ENCODE measurements around the gene AK2. TPM values are rescaled to one million over a fixed set of nuclear protein-coding genes. Genes with fewer than 3 reads are reported as not detected.

AK2 gene
- total and polyA plus RNA-seq, 9 donors, result 52.9 to 150 (median 115) TPM

DNA sequence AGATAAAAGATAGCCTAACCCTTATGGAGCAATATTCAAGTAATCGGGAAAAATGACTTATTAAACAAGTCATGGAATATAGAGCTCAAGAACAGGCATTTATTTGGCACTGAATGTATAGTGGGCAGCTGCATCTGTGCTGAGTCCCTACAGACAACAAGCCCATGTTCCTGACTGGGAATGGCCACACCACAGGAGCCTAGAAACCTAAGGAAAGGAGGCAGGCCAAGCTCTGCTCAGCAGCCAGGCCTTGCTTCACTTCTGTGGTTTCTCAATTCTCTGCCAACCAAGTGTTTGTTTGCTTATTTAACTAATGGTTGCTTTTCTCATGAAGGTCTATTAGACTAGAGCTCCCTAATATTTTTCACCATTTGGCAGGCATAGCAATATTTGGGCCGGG is 21.5 kb downstream of the AK2 start:
- Histone ChIP-seq H3K9me3 (no peaks in the 10 kb centered on the region), H3K4me1 (ENCODE audit: insufficient read depth) (peaks cover 4% of the 10 kb centered on the region), H3K27me3 (no peaks in the 10 kb centered on the region), H3K36me3 (no peaks in the 10 kb centered on the region), H3K4me3 (no peak overlapping the region), H3K27ac (no peak overlapping the region)
- intact Hi-C loops (cut with DNase I), result no loop called here
- TF ChIP-seq, protein P1, sequence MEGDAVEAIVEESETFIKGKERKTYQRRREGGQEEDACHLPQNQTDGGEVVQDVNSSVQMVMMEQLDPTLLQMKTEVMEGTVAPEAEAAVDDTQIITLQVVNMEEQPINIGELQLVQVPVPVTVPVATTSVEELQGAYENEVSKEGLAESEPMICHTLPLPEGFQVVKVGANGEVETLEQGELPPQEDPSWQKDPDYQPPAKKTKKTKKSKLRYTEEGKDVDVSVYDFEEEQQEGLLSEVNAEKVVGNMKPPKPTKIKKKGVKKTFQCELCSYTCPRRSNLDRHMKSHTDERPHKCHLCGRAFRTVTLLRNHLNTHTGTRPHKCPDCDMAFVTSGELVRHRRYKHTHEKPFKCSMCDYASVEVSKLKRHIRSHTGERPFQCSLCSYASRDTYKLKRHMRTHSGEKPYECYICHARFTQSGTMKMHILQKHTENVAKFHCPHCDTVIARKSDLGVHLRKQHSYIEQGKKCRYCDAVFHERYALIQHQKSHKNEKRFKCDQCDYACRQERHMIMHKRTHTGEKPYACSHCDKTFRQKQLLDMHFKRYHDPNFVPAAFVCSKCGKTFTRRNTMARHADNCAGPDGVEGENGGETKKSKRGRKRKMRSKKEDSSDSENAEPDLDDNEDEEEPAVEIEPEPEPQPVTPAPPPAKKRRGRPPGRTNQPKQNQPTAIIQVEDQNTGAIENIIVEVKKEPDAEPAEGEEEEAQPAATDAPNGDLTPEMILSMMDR (IDR thresholded peaks at IDR 0.05), result no peak
- no peak for TF ChIP-seq POLR2A (IDR thresholded peaks at IDR 0.05)
- 82 to 89% (median 88%) methylated on average over 2 of the region's 2 CpGs for WGBS, 3 donors
- no peak for DNase-seq

DNA sequence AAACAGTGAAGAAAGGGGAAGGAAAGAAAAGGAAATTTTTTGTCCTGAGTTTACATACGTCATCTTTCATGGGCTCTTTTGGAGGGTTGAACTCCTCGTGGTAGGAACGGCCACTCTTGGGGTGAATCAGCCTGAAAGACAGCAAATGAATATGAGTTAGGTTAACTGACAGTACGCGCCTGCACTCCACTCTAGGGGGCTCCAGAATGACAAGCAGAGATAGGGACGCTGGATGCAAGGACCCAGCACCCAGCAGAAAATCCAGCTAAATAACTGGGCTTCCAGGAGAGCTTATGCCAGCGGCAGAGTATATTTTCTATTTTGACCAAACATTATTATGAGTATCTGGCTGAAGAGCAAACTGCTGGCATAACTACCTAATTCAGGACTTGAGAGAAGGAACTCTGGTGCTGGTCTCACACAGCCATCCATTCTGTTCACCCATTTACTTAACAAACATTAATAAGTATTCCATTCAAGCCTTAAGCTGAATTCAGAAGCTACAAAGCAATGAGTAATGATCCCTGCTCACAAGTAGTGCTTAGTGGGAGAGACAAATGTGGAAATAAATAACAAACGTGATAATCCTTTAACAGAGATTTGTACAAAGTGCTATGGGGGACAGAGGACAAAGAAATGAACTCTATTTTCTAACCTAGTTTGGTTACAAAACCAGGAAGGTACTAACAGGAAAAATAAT is 22.1 kb downstream of the AK2 start:
- WGBS, 3 donors, result 84 to 89% (median 88%) methylated on average over 8 of the region's 8 CpGs
- Histone ChIP-seq H3K36me3 (no peaks in the 10 kb centered on the region), H3K4me1 (ENCODE audit: insufficient read depth) (peaks cover 4% of the 10 kb centered on the region), H3K4me3 (no peak overlapping the region), H3K9me3 (no peaks in the 10 kb centered on the region), H3K27me3 (no peaks in the 10 kb centered on the region), H3K27ac (no peak overlapping the region)
- intact Hi-C loops (cut with DNase I), result no loop called here
- TF ChIP-seq EP300 (IDR thresholded peaks at IDR 0.05) (no peak), POLR2A (IDR thresholded peaks at IDR 0.05) (no peak)
- TF ChIP-seq, protein P1 (IDR thresholded peaks at IDR 0.05), result no peak
- no peak for DNase-seq

DNA sequence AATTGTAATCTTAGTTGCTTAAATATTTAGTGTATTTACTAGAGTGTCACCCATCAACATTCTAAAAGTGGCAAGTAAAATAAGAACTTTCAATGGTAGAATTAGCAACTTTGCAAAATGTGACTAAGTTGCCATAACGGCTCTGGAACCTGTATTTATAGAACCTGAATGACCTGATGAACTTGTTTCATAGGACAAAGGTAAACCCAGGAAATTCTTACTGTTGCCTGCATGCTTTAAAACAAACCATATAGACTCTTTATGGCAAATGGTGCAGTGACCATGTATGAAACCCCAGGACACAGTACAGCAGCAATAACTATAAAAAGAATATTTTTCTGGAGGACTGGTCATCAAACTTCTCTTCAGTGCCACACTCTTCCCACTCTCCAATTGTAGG is 22.9 kb downstream of the AK2 start:
- Histone ChIP-seq H3K27ac (no peak overlapping the region), H3K36me3 (no peaks in the 10 kb centered on the region), H3K27me3 (no peaks in the 10 kb centered on the region), H3K4me3 (no peak overlapping the region), H3K9me3 (no peaks in the 10 kb centered on the region), H3K4me1 (ENCODE audit: insufficient read depth) (peaks cover 4% of the 10 kb centered on the region)
- no peak for DNase-seq
- TF ChIP-seq EP300 (IDR thresholded peaks at IDR 0.05) (no peak), POLR2A (IDR thresholded peaks at IDR 0.05) (no peak)
- TF ChIP-seq, protein P1 (IDR thresholded peaks at IDR 0.05), result no peak
- 64 to 81% (median 73%) methylated on average over 1 of the region's 1 CpG for WGBS, 3 donors
- intact Hi-C loops (cut with DNase I), result no loop called here

DNA sequence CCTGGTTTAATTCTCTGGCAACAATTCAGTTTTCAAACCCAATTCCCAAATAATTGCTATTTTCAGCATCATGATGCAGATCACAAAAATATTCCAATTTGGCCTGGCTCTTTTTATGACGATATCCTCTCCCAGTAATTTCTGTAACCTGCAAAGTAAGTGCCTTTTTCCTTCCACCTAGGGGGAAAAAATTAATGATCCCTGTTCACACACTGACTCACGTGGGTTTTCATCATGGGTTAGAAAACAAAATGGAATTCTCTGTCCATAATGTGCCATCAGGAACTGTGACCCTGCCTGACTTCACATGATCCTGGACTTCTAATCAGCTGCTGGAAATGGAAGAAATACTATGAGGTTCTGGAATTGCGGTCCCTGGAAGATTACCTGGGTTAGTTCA is 24.5 kb downstream of the AK2 start:
- Histone ChIP-seq H3K4me1 (ENCODE audit: insufficient read depth) (peaks cover 4% of the 10 kb centered on the region), H3K27me3 (no peaks in the 10 kb centered on the region), H3K27ac (peak overlapping the region; percentile 13 to 56), H3K9me3 (no peaks in the 10 kb centered on the region), H3K36me3 (no peaks in the 10 kb centered on the region), H3K4me3 (no peak overlapping the region)
- intact Hi-C loops (cut with DNase I), result no loop called here
- 49 to 59% (median 56%) methylated on average over 3 of the region's 3 CpGs for WGBS, 3 donors
- TF ChIP-seq, protein P1 (IDR thresholded peaks at IDR 0.05), result no peak
- no peak for TF ChIP-seq POLR2A (IDR thresholded peaks at IDR 0.05)
- TF ChIP-seq EP300 (IDR thresholded peaks at IDR 0.05), result no peak
- DNase-seq, result no peak
